IPS DF 4.7 (cell line): ENCODE results near the gene MUS81.

Source experiments
- DNase-seq: peaks from one replicate; pipeline ENCODE4 v3.0.0-alpha.2; 2013; ENCODE audit warnings: low spot score; ENCODE audit errors: extremely low read depth

MUS81 gene

DNA sequence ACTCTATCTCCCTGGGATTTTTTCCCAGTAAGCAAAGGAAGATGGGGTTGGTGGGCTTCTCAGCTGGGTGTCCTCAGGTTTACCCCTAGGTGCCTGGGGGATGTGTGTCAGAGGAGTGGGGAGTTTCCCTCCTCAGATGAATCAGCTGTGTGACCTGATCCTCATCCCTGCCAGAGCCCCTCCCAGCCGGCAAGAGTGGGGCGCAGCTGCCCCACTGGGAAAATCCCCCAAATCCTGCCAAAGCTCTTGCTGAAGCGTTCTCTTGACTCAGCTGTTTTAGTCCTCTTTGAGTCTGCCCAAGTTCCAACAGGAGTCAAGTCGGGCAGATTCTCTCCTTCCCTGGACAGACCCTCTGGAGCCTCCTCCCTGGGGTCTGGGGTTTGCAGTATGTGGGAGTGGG, 52.6 kb downstream of the MUS81 start:
- no peak for DNase-seq

DNA sequence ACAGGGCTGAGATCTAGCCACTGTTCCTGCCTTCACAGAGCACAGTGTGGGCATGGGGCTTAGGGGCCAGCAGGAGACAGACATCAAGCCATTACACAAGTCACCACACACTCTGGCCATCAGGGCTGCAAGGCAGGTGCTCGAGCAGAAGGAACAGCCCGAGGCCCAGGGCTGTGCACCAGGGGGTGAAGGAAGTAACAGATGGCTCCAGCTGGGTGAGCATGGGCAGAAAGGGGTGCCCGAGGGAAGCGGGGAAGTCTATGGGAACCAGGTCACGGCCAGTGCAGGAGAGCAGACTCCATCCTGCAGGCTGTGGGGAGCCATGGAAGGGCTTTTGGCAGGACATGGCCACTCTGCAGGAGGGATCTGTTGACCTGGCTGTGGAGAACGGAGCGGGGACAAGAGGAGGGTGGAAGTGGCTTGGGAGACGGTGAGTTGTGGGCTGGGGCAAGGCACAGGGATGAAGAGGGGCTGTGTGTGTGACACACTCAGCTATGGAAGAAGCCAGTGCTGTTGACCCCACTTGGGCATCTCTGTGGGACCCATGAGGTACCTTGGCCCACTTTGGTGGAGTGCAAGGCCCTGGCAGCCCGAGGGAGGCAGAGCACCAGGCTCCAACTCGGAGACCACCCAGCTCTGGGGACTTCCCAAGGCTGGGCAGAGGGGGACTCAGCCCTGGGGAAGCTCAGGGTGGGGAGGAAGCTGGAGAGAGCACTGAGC, 55.0 kb downstream of the MUS81 start:
- DNase-seq = no peak

DNA sequence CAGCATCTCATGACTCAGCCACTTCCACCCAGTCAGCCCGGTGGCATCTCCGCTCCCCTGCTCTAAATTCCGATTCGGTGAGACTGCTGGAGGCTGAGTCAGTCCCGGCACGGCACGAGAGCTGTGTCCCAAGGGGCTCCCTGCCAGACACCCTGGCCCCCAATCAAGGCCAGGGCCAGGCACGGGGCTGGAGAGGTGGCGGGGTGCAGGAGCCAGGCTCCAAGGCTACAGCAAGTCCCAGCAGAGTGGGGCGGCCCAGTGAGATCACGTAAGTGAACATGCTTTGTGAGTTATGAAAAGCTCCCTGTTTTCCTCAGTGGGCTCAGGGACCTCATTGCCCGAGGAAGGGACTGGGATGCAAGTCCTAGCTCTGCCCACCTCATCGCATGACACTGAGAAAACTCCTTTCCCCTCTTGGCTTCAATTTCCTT, 55.6 kb downstream of the MUS81 start:
- no peak for DNase-seq
